Immature natural killer cell (primary cell): ENCODE results near the gene CMBL. TPM values are rescaled to one million over a fixed set of nuclear protein-coding genes. Genes with fewer than 3 reads are reported as not detected.
"Not testable (repeated sequence)": the region's sequence is repeated elsewhere in the genome, so short reads cannot be mapped to it uniquely, and the experiment has no call there.

ENCODE experiments used
- DNase-seq, 3 donors: peaks; one replicate each; pipeline ENCODE4 v3.0.0; 2022; ENCODE audit warnings: mixed read lengths in 1 of 3
- H3K27ac Mint-ChIP-seq, 6 donors: one replicate each; pipeline ENCODE4 v1.8.0; 2020; ENCODE audit warnings: mixed read lengths in 6 of 6, mild to moderate bottlenecking in 5 of 6, inconsistent platforms in 4 of 6, moderate library complexity in 3 of 6
- H3K27me3 Mint-ChIP-seq, 3 donors: one replicate each; pipeline ENCODE4 v1.8.0; 2020 to 2021; ENCODE audit warnings: low read depth in 3 of 3, mild to moderate bottlenecking in 3 of 3, mixed read lengths in 3 of 3, moderate library complexity in 3 of 3, inconsistent platforms in 1 of 3
- H3K36me3 Mint-ChIP-seq, 3 donors: one replicate each; pipeline ENCODE4 v1.8.0; 2020; ENCODE audit warnings: mixed read lengths in 3 of 3, inconsistent platforms in 2 of 3, mild to moderate bottlenecking in 2 of 3
- H3K4me1 Mint-ChIP-seq, 2 donors: one replicate each; pipeline ENCODE4 v1.8.0; 2020; ENCODE audit warnings: inconsistent platforms in 2 of 2, mild to moderate bottlenecking in 2 of 2, mixed read lengths in 2 of 2, moderate library complexity in 1 of 2
- H3K4me3 Mint-ChIP-seq, 5 donors: one replicate each; pipeline ENCODE4 v1.8.0; 2020; ENCODE audit warnings: mild to moderate bottlenecking in 5 of 5, mixed read lengths in 5 of 5, inconsistent platforms in 3 of 5, moderate library complexity in 3 of 5
- H3K9me3 Mint-ChIP-seq, 6 donors: one replicate each; pipeline ENCODE4 v1.8.0; 2020; ENCODE audit warnings: mild to moderate bottlenecking in 6 of 6, mixed read lengths in 6 of 6, inconsistent platforms in 4 of 6, moderate library complexity in 3 of 6
- polyA plus RNA-seq, 3 donors: library from polyadenylated mRNA; unstranded; fragments of 300-500 nt; fragmentation: Illumina TruSeq; gene quantifications; one replicate each; pipeline ENCODE4 v1.2.3, GENCODE V29; 2021

Gene CMBL
- polyA plus RNA-seq, 3 donors from 2014 or later, result 0.35 to 0.84 TPM; not detected in 1

- no peak for DNase-seq
- Mint-ChIP-seq H3K27ac (peak overlapping the region in 1 of 6 donors; percentile 42), H3K4me3 (no peak overlapping the region), H3K9me3 (no peaks in the 10 kb centered on the region), H3K27me3 (peaks cover 7 to 13% (median 7%) of the 10 kb centered on the region in 3 donors), H3K4me1 (peaks cover 5 to 7% of the 10 kb centered on the region in 2 donors), H3K36me3 (peaks cover 0 to 3% (median 0%) of the 10 kb centered on the region in 3 donors)
Observed at GRCh38 chr5:10277773-10278630, 29.7 kb downstream of the CMBL start.

GRCh38 chr5:10276691-10277090 is 31.0 kb downstream of the CMBL start:
- no peak overlapping the region for H3K27ac Mint-ChIP-seq
- H3K36me3 Mint-ChIP-seq, result peaks cover 3 to 5% (median 3%) of the 10 kb centered on the region in 3 donors
- no peak for DNase-seq
- peaks cover 7 to 13% (median 12%) of the 10 kb centered on the region in 3 donors for H3K27me3 Mint-ChIP-seq
- H3K4me1 Mint-ChIP-seq, result peaks cover 5 to 7% of the 10 kb centered on the region in 2 donors
- no peak overlapping the region for H3K4me3 Mint-ChIP-seq
- no peaks in the 10 kb centered on the region for H3K9me3 Mint-ChIP-seq

DNA sequence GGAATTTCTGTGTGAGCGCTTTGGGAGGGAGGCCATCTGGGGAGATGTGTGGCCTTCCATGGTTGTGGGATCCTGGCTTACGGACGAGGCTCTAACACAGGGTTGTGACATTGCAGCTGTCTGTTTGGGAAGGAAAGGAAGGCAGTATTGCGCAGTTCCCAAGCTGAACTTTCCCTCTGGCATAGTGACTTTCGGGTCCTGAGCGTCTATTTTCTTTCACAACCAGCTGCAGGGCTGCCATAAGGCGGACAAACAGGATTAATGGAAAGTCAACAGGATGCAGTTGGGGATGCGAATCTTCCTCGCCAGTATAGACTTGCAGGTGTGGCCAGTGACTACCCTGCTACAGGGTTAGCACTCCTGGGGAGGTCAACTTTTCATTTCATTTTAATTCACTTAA is 31.7 kb downstream of the CMBL start:
- Mint-ChIP-seq H3K4me1 (peaks cover 5 to 7% of the 10 kb centered on the region in 2 donors), H3K27me3 (peaks cover 10 to 13% (median 12%) of the 10 kb centered on the region in 3 donors), H3K27ac (no peak overlapping the region), H3K36me3 (peaks cover 3 to 5% (median 3%) of the 10 kb centered on the region in 3 donors), H3K4me3 (no peak overlapping the region), H3K9me3 (no peaks in the 10 kb centered on the region)
- DNase-seq, result no peak

GRCh38 chr5:10275460-10275859 is 32.2 kb downstream of the CMBL start:
- peaks cover 10 to 13% (median 10%) of the 10 kb centered on the region in 3 donors for H3K27me3 Mint-ChIP-seq

GRCh38 chr5:10272875-10273209 is 34.9 kb downstream of the CMBL start:
- not testable (repeated sequence) for H3K27ac Mint-ChIP-seq, H3K4me3 Mint-ChIP-seq, H3K36me3 Mint-ChIP-seq, DNase-seq, H3K9me3 Mint-ChIP-seq, H3K4me1 Mint-ChIP-seq, H3K27me3 Mint-ChIP-seq

More at GRCh38 chr5:10275460-10275859, 32.2 kb downstream of the CMBL start:
- no peak for DNase-seq
- Mint-ChIP-seq H3K36me3 (peaks cover 3 to 5% (median 3%) of the 10 kb centered on the region in 3 donors), H3K4me1 (peaks cover 5 to 7% of the 10 kb centered on the region in 2 donors), H3K27ac (no peak overlapping the region), H3K4me3 (peak overlapping the region in 1 of 5 donors; percentile 35), H3K9me3 (no peaks in the 10 kb centered on the region)

GRCh38 chr5:10272053-10272874 is 35.4 kb downstream of the CMBL start:
- H3K27ac Mint-ChIP-seq, result no peak overlapping the region
- H3K36me3 Mint-ChIP-seq, result peaks cover 3 to 5% (median 3%) of the 10 kb centered on the region in 3 donors
- DNase-seq, result no peak

GRCh38 chr5:10268100-10268499 is 39.6 kb downstream of the CMBL start:
- Mint-ChIP-seq H3K36me3 (peaks cover 6 to 23% (median 15%) of the 10 kb centered on the region in 3 donors), H3K27ac (peak overlapping the region in 1 of 6 donors; percentile 10), H3K4me1 (no peaks in the 10 kb centered on the region), H3K27me3 (peaks cover under 1 to 8% (median 6%) of the 10 kb centered on the region in 3 donors), H3K4me3 (no peak overlapping the region), H3K9me3 (no peaks in the 10 kb centered on the region)
- DNase-seq, result no peak

More at GRCh38 chr5:10272053-10272874, 35.4 kb downstream of the CMBL start:
- Mint-ChIP-seq H3K9me3 (no peaks in the 10 kb centered on the region), H3K27me3 (peaks cover 10% of the 10 kb centered on the region in 3 donors), H3K4me1 (peaks cover 5 to 7% of the 10 kb centered on the region in 2 donors), H3K4me3 (no peak overlapping the region)

DNA sequence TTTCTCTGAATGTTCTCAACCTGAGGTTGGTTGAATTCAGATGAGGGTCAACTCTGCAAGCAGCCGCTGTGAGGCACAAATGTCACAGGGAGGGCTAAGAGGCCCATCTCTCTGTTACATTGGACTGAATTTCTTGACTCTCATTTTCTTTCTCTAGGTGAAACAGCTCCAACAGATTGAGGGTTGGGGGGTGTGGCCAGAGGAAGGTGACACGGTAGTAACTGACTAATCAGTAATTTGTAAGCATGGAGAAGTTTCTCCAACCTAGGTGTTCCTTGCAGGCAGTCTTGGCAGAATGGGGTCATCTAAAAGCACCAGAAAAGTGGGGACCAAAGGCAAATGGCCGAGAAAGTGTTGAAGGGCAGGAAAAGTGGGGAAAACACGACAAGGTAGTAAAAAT is 40.9 kb downstream of the CMBL start:
- no peak for DNase-seq
- Mint-ChIP-seq H3K27ac (no peak overlapping the region), H3K9me3 (no peaks in the 10 kb centered on the region), H3K4me1 (no peaks in the 10 kb centered on the region), H3K4me3 (no peak overlapping the region), H3K36me3 (peaks cover 10 to 31% (median 20%) of the 10 kb centered on the region in 3 donors), H3K27me3 (peaks cover 0 to 6% (median 2%) of the 10 kb centered on the region in 3 donors)

GRCh38 chr5:10266137-10266536 is 41.6 kb downstream of the CMBL start:
- Mint-ChIP-seq H3K27me3 (peaks cover 0 to 4% (median 2%) of the 10 kb centered on the region in 3 donors), H3K36me3 (peaks cover 10 to 36% (median 20%) of the 10 kb centered on the region in 3 donors), H3K9me3 (no peaks in the 10 kb centered on the region), H3K4me3 (no peak overlapping the region), H3K27ac (peak overlapping the region in 2 of 6 donors; percentile 7 to 9), H3K4me1 (no peaks in the 10 kb centered on the region)
- DNase-seq, result no peak

DNA sequence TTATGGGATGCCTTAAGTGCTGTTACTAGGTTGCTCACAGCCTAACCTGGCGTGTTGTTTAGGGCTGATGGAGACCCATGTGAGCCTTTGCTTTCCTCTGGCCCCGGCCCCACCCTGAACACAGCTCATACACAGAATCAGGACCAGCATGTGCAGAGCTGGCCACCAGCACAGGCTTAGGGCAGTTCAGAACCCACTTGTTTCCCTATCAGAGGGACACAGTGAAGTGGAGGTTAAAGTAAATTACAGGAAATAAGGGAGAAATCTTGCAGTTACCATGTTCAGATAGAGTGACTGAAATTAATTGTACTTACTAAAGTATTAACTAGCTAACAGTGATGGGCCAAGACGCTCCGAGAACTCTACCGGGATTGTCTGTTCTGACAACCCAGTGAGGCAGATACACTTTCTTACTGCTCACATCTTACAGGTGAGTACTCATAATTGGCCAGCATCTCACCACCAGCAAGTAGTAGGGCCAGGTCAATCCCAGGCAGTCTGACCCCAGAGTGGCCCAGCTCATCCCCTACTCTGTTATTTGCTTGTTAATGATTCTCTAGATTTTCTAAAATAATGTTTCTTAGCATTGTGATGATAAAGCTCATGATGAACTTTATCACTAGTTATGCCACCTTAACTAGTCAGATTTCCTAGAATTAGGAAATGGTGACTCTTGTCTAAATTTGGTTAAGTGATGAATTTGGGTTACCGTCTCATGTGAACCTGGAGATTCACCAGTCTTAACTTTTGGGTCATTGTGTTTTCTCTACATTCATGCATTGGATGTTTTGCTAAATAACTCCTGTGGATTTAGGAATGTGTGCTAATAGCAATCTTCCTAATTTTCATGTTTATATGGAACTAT is 42.2 kb downstream of the CMBL start:
- no peaks in the 10 kb centered on the region for H3K4me1 Mint-ChIP-seq
- H3K27ac Mint-ChIP-seq, result peak overlapping the region in 1 of 6 donors; percentile 68
- no peak overlapping the region for H3K4me3 Mint-ChIP-seq
- peaks cover 10 to 40% (median 22%) of the 10 kb centered on the region in 3 donors for H3K36me3 Mint-ChIP-seq
- no peaks in the 10 kb centered on the region for H3K9me3 Mint-ChIP-seq
- H3K27me3 Mint-ChIP-seq, result peaks cover 0 to 4% (median 2%) of the 10 kb centered on the region in 3 donors
- DNase-seq, result no peak

DNA sequence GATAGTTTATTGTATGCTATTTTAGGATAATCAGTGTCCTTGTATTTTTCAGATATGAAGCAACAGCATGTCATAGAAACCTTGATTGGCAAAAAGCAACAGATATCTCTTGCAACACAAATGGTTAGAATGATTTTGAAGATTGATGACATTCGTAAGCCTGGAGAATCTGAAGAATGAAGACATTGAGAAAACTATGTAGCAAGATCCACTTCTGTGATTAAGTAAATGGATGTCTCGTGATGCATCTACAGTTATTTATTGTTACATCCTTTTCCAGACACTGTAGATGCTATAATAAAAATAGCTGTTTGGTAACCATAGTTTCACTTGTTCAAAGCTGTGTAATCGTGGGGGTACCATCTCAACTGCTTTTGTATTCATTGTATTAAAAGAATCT is 43.1 kb downstream of the CMBL start:
- Mint-ChIP-seq H3K36me3 (peaks cover 14 to 44% (median 27%) of the 10 kb centered on the region in 3 donors), H3K4me3 (no peak overlapping the region), H3K27me3 (peaks cover 0 to 4% (median 2%) of the 10 kb centered on the region in 3 donors), H3K27ac (peak overlapping the region in 2 of 6 donors; percentile 34 to 45), H3K9me3 (no peaks in the 10 kb centered on the region), H3K4me1 (peaks cover 0 to 5% of the 10 kb centered on the region in 2 donors)
- no peak for DNase-seq

- H3K27me3 Mint-ChIP-seq, result peaks cover 0 to 4% (median 0%) of the 10 kb centered on the region in 3 donors
- no peak overlapping the region for H3K27ac Mint-ChIP-seq
- no peak overlapping the region for H3K4me3 Mint-ChIP-seq
- peaks cover 2 to 9% of the 10 kb centered on the region in 2 donors for H3K4me1 Mint-ChIP-seq
- no peak for DNase-seq
- peaks cover 23 to 58% (median 37%) of the 10 kb centered on the region in 3 donors for H3K36me3 Mint-ChIP-seq
- no peaks in the 10 kb centered on the region for H3K9me3 Mint-ChIP-seq
Observed at GRCh38 chr5:10262995-10263394, 44.7 kb downstream of the CMBL start.
